ENCODE results near the gene PRICKLE1.

PRICKLE1 gene

GRCh38 chr12:42492267-42492666, 97.3 kb downstream of the PRICKLE1 start:
- peaks cover 3% of the 10 kb centered on the region for H3K4me1 ChIP-seq (ENCODE audit: insufficient read depth, low read length)
- no peak overlapping the region for H3K4me3 ChIP-seq (ENCODE audit: low read length)
- H3K27me3 ChIP-seq (ENCODE audit: insufficient read depth, low read length): peaks cover 19% of the 10 kb centered on the region
- WGBS: no CpG with 5 or more reads among the region's 1 CpG
- H3K9me3 ChIP-seq (ENCODE audit: insufficient read depth, low read depth, low read length): no peaks in the 10 kb centered on the region
- H3K9ac ChIP-seq (ENCODE audit: low read depth, low read length): no peak overlapping the region
- no peak overlapping the region for H3K27ac ChIP-seq (ENCODE audit: low read depth, low read length)
- H3K36me3 ChIP-seq (ENCODE audit: insufficient read depth, low read length): no peaks in the 10 kb centered on the region

- Histone ChIP-seq H3K4me1 (ENCODE audit: insufficient read depth, low read length) (peaks cover 20% of the 10 kb centered on the region), H3K27me3 (ENCODE audit: insufficient read depth, low read length) (peaks cover 36% of the 10 kb centered on the region), H3K4me3 (ENCODE audit: low read length) (no peak overlapping the region), H3K36me3 (ENCODE audit: insufficient read depth, low read length) (no peaks in the 10 kb centered on the region), H3K27ac (ENCODE audit: low read depth, low read length) (no peak overlapping the region), H3K9ac (ENCODE audit: low read depth, low read length) (no peak overlapping the region), H3K9me3 (ENCODE audit: insufficient read depth, low read depth, low read length) (no peaks in the 10 kb centered on the region)
- 91% methylated on average over 5 of the region's 5 CpGs for WGBS
These were observed 99.2 kb downstream of the PRICKLE1 start for GRCh38 chr12:42490261-42490842.

GRCh38 chr12:42486407-42486806, 103.1 kb downstream of the PRICKLE1 start:
- Histone ChIP-seq H3K4me1 (ENCODE audit: insufficient read depth, low read length) (peaks cover 41% of the 10 kb centered on the region), H3K27ac (ENCODE audit: low read depth, low read length) (peak overlapping the region; percentile 90; the same call in 1 of the 2 replicates), H3K9me3 (ENCODE audit: insufficient read depth, low read depth, low read length) (no peaks in the 10 kb centered on the region), H3K4me3 (ENCODE audit: low read length) (no peak overlapping the region), H3K36me3 (ENCODE audit: insufficient read depth, low read length) (no peaks in the 10 kb centered on the region), H3K27me3 (ENCODE audit: insufficient read depth, low read length) (peaks cover 60% of the 10 kb centered on the region), H3K9ac (ENCODE audit: low read depth, low read length) (no peak overlapping the region)
- 17% methylated on average over 2 of the region's 2 CpGs for WGBS

GRCh38 chr12:42485823-42486222, 103.7 kb downstream of the PRICKLE1 start:
- H3K4me1 ChIP-seq (ENCODE audit: insufficient read depth, low read length): peaks cover 46% of the 10 kb centered on the region
- peak overlapping the region; percentile 9; the same call in 1 of the 2 replicates for H3K9ac ChIP-seq (ENCODE audit: low read depth, low read length)
- 10% methylated on average over 3 of the region's 3 CpGs for WGBS
- H3K36me3 ChIP-seq (ENCODE audit: insufficient read depth, low read length): no peaks in the 10 kb centered on the region
- no peaks in the 10 kb centered on the region for H3K9me3 ChIP-seq (ENCODE audit: insufficient read depth, low read depth, low read length)
- peak overlapping the region; percentile 90; the same call in 1 of the 2 replicates for H3K27ac ChIP-seq (ENCODE audit: low read depth, low read length)
- peaks cover 64% of the 10 kb centered on the region for H3K27me3 ChIP-seq (ENCODE audit: insufficient read depth, low read length)
- H3K4me3 ChIP-seq (ENCODE audit: low read length): peak overlapping the region; percentile 81

- peak overlapping the region; percentile 94; the same call in 1 of the 2 replicates for H3K27ac ChIP-seq (ENCODE audit: low read depth, low read length)
- H3K27me3 ChIP-seq (ENCODE audit: insufficient read depth, low read length): peaks cover 67% of the 10 kb centered on the region
- WGBS: 3% methylated on average over 2 of the region's 3 CpGs
- peak overlapping the region; percentile 81 for H3K4me3 ChIP-seq (ENCODE audit: low read length)
- H3K9ac ChIP-seq (ENCODE audit: low read depth, low read length): 0 out of 2 replicates have a peak overlapping the region, but pooled peaks have one; percentile 9
- H3K36me3 ChIP-seq (ENCODE audit: insufficient read depth, low read length): no peaks in the 10 kb centered on the region
- H3K4me1 ChIP-seq (ENCODE audit: insufficient read depth, low read length): peaks cover 52% of the 10 kb centered on the region
- no peaks in the 10 kb centered on the region for H3K9me3 ChIP-seq (ENCODE audit: insufficient read depth, low read depth, low read length)
These were observed 104.5 kb downstream of the PRICKLE1 start for GRCh38 chr12:42484996-42485395.

GRCh38 chr12:42483521-42483790, 106.1 kb downstream of the PRICKLE1 start:
- peak overlapping the region; percentile 94 for H3K27ac ChIP-seq (ENCODE audit: low read depth, low read length)
- peak overlapping the region; percentile 81 for H3K4me3 ChIP-seq (ENCODE audit: low read length)

GRCh38 chr12:42482748-42483520, 106.6 kb downstream of the PRICKLE1 start:
- Histone ChIP-seq H3K27ac (ENCODE audit: low read depth, low read length) (peak overlapping the region; percentile 94; the same call in 1 of the 2 replicates), H3K9ac (ENCODE audit: low read depth, low read length) (peak overlapping the region; percentile 80)
- WGBS: under 1% methylated on average over 83 of the region's 83 CpGs

More at GRCh38 chr12:42483521-42483790, 106.1 kb downstream of the PRICKLE1 start:
- WGBS: 0% methylated on average over 30 of the region's 30 CpGs
- Histone ChIP-seq H3K9ac (ENCODE audit: low read depth, low read length) (peak overlapping the region; percentile 80), H3K9me3 (ENCODE audit: insufficient read depth, low read depth, low read length) (no peaks in the 10 kb centered on the region), H3K36me3 (ENCODE audit: insufficient read depth, low read length) (no peaks in the 10 kb centered on the region), H3K4me1 (ENCODE audit: insufficient read depth, low read length) (peaks cover 52% of the 10 kb centered on the region), H3K27me3 (ENCODE audit: insufficient read depth, low read length) (peaks cover 64% of the 10 kb centered on the region)

GRCh38 chr12:42482041-42482747, 107.4 kb downstream of the PRICKLE1 start:
- H3K4me3 ChIP-seq (ENCODE audit: low read length): peak overlapping the region; percentile 81
- WGBS: 5% methylated on average over 18 of the region's 18 CpGs
- H3K9me3 ChIP-seq (ENCODE audit: insufficient read depth, low read depth, low read length): no peaks in the 10 kb centered on the region
- H3K4me1 ChIP-seq (ENCODE audit: insufficient read depth, low read length): peaks cover 48% of the 10 kb centered on the region
- H3K27me3 ChIP-seq (ENCODE audit: insufficient read depth, low read length): peaks cover 52% of the 10 kb centered on the region
- H3K27ac ChIP-seq (ENCODE audit: low read depth, low read length): no peak overlapping the region
- no peaks in the 10 kb centered on the region for H3K36me3 ChIP-seq (ENCODE audit: insufficient read depth, low read length)
- H3K9ac ChIP-seq (ENCODE audit: low read depth, low read length): peak overlapping the region; percentile 45

More at GRCh38 chr12:42482748-42483520, 106.6 kb downstream of the PRICKLE1 start:
- Histone ChIP-seq H3K4me3 (ENCODE audit: low read length) (peak overlapping the region; percentile 81), H3K27me3 (ENCODE audit: insufficient read depth, low read length) (peaks cover 59% of the 10 kb centered on the region), H3K4me1 (ENCODE audit: insufficient read depth, low read length) (peaks cover 52% of the 10 kb centered on the region), H3K9me3 (ENCODE audit: insufficient read depth, low read depth, low read length) (no peaks in the 10 kb centered on the region), H3K36me3 (ENCODE audit: insufficient read depth, low read length) (no peaks in the 10 kb centered on the region)

GRCh38 chr12:42481368-42481767, 108.2 kb downstream of the PRICKLE1 start:
- H3K4me3 ChIP-seq (ENCODE audit: low read length): peak overlapping the region; percentile 81
- peaks cover 40% of the 10 kb centered on the region for H3K4me1 ChIP-seq (ENCODE audit: insufficient read depth, low read length)
- 0% methylated on average over 1 of the region's 1 CpG for WGBS
- H3K27me3 ChIP-seq (ENCODE audit: insufficient read depth, low read length): peaks cover 44% of the 10 kb centered on the region
- no peak overlapping the region for H3K9ac ChIP-seq (ENCODE audit: low read depth, low read length)
- H3K36me3 ChIP-seq (ENCODE audit: insufficient read depth, low read length): no peaks in the 10 kb centered on the region
- no peak overlapping the region for H3K27ac ChIP-seq (ENCODE audit: low read depth, low read length)
- H3K9me3 ChIP-seq (ENCODE audit: insufficient read depth, low read depth, low read length): no peaks in the 10 kb centered on the region

GRCh38 chr12:42477941-42478340, 111.6 kb downstream of the PRICKLE1 start:
- Histone ChIP-seq H3K36me3 (ENCODE audit: insufficient read depth, low read length) (no peaks in the 10 kb centered on the region), H3K27me3 (ENCODE audit: insufficient read depth, low read length) (peaks cover 24% of the 10 kb centered on the region), H3K9ac (ENCODE audit: low read depth, low read length) (no peak overlapping the region), H3K4me1 (ENCODE audit: insufficient read depth, low read length) (peaks cover 38% of the 10 kb centered on the region), H3K4me3 (ENCODE audit: low read length) (no peak overlapping the region), H3K9me3 (ENCODE audit: insufficient read depth, low read depth, low read length) (no peaks in the 10 kb centered on the region), H3K27ac (ENCODE audit: low read depth, low read length) (no peak overlapping the region)
- 100% methylated on average over 1 of the region's 1 CpG for WGBS

- Histone ChIP-seq H3K36me3 (ENCODE audit: insufficient read depth, low read length) (peaks cover 16% of the 10 kb centered on the region), H3K4me1 (ENCODE audit: insufficient read depth, low read length) (peaks cover 40% of the 10 kb centered on the region), H3K4me3 (ENCODE audit: low read length) (no peak overlapping the region), H3K9me3 (ENCODE audit: insufficient read depth, low read depth, low read length) (no peaks in the 10 kb centered on the region), H3K9ac (ENCODE audit: low read depth, low read length) (no peak overlapping the region), H3K27me3 (ENCODE audit: insufficient read depth, low read length) (peaks cover under 1% of the 10 kb centered on the region; the same call in 1 of the 2 replicates), H3K27ac (ENCODE audit: low read depth, low read length) (no peak overlapping the region)
- WGBS: 65% methylated on average over 3 of the region's 3 CpGs
These were observed 114.4 kb downstream of the PRICKLE1 start for GRCh38 chr12:42475106-42475505.

Data from HUES64 (cell line).